AG04449 (cell line): ENCODE data around the gene ELOVL5.
A peak's percentile ranks its signal among the peaks of the same experiment; 100 is the strongest.
"Not testable (repeated sequence)": the region's sequence is repeated elsewhere in the genome, so short reads cannot be mapped to it uniquely, and the experiment has no call there.

Experiments used
- CTCF ChIA-PET: fragments of 350-600 bp; formaldehyde crosslinking; extraction: SDS; loops from one replicate; lab custom pipeline; 2021; ENCODE audit warnings: antibody characterized with exemption; lab: Yijun Ruan, JAX
- POLR2A ChIA-PET: fragments of 400-600, 350-600 bp; formaldehyde crosslinking; extraction: SDS; loops from one replicate; lab custom pipeline; 2020; ENCODE audit warnings: antibody characterized with exemption, inconsistent platforms; lab: Yijun Ruan, JAX
- DNase-seq: peaks from one replicate; pipeline ENCODE4 v3.0.0-alpha.2; 2010; ENCODE audit warnings: low read depth, low spot score
- H3K4me3 ChIP-seq: 2 replicates; pipeline ENCODE4 v1.5.1; 2011; ENCODE audit warnings: low read depth, mild to moderate bottlenecking, control low read depth, low read length
- TF ChIP-seq, protein P1 (sequence below): IDR thresholded peaks from one replicate; pipeline ENCODE4 v1.5.1; 2011; ENCODE audit warnings: mild to moderate bottlenecking, moderate library complexity, low read length, control low read depth, inconsistent platforms; ENCODE audit not compliant: insufficient read depth; ENCODE audit errors: missing control alignments

Gene ELOVL5, protein sequence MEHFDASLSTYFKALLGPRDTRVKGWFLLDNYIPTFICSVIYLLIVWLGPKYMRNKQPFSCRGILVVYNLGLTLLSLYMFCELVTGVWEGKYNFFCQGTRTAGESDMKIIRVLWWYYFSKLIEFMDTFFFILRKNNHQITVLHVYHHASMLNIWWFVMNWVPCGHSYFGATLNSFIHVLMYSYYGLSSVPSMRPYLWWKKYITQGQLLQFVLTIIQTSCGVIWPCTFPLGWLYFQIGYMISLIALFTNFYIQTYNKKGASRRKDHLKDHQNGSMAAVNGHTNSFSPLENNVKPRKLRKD

DNA sequence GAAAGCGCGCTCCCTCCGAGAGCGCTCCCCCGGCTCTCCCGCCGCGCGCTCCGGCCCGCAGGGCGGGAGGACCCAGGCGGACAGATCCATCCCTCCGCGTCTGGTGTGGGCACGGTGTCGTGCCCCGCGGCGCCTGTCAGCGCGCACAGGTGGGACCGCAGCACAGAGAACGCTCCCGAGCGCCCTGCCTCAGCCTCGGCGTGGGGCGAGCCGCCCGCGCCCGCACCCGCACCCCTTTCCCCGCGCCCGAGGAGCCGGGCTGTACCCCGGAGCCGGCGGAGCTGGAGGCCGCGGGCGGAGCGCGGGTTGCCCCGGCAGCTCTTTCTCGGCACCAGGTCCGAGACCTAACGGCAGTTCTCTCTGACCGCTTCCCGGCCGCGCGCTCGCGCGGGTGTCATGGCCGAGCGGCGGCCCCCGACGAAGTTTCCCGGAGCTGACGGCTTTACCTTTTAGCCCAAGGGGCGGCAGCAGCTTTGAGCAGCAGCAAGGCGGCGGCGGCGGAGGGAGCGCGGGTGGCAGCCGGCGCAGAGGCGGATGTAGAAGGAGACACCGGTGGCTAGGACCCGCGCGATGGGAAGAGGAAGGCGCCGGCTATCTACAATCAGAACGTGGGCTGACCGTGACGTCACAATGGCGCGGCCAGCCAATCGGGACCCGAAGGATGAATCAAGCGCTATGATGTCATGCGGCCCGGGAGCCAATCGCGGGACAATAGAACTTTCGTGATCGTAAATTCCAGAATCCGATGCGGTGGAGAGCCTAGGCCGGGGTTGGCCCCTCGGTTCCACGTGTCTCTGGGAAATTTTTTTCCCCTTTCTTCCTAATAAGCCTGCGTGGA is at the start of gene ELOVL5:
Gene ELOVL5, minus strand, starts transcription at position 580 of the 838 bp plus-strand sequence. CDS start 53,251 bp downstream, outside the sequence.
- peak within 1 kb of the TSS; percentile 76 for H3K4me3 ChIP-seq
- POLR2A ChIA-PET = interaction anchor here (1.2 to 2.1 kb wide), 2 partner anchors 11 to 176 kb away, joined by 4 to 7 read pairs; no protein-coding TSS in a partner anchor
- TF ChIP-seq, protein P1, sequence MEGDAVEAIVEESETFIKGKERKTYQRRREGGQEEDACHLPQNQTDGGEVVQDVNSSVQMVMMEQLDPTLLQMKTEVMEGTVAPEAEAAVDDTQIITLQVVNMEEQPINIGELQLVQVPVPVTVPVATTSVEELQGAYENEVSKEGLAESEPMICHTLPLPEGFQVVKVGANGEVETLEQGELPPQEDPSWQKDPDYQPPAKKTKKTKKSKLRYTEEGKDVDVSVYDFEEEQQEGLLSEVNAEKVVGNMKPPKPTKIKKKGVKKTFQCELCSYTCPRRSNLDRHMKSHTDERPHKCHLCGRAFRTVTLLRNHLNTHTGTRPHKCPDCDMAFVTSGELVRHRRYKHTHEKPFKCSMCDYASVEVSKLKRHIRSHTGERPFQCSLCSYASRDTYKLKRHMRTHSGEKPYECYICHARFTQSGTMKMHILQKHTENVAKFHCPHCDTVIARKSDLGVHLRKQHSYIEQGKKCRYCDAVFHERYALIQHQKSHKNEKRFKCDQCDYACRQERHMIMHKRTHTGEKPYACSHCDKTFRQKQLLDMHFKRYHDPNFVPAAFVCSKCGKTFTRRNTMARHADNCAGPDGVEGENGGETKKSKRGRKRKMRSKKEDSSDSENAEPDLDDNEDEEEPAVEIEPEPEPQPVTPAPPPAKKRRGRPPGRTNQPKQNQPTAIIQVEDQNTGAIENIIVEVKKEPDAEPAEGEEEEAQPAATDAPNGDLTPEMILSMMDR = no peak
- CTCF ChIA-PET = interaction anchor here (1.0 to 6.5 kb wide), 3 partner anchors 11 to 177 kb away, joined by 4 to 24 read pairs (median 7); no protein-coding TSS in a partner anchor
- DNase-seq = peak; percentile 93

DNA sequence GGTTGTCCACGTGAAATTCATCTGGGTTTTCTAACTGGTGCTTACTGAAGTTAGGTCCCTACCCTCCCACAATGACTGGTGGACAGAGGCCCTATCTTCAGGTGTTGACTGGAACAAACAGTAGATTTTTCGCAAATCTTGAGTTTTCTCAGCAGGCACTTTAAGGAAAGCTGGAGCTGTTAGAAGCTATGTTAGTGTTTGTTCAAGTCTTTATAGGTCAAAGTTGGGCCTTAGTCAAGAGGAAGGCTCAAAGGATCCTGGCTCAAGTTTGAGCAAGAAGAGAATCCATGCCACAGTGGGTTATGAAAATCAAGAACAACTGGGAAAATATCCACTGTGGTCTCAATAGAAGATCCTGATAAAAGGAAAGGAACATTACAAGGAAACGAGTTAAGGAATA is 48.5 kb upstream of the ELOVL5 start:
- POLR2A ChIA-PET = no interaction called here
- CTCF ChIA-PET = interaction anchor here (1.8 kb wide), 1 partner anchor 225 kb away, joined by 7 read pairs; no protein-coding TSS in a partner anchor
- DNase-seq = no peak
- H3K4me3 ChIP-seq = no peak overlapping the region
- TF ChIP-seq, protein P1 = no peak

DNA sequence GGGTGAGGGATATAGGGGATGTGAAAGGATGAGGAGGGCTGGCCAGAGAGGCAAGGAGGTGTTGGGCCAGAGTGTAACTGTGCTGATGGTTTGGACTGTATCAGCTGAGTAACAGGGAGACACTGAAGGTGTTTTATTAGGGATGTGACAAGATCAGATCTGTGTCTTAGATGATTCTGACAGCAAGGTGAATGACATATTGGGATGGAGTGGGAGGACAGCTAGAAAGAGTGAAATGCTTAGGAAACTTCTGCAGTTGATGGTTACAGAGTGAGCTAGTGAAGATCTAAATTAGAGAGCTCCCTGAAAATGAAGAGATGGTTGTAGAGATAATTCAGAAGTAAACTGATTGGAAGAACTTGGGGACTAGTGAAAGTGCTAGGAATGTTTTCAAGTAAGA is 47.2 kb upstream of the ELOVL5 start:
- TF ChIP-seq, protein P1 = no peak
- no peak overlapping the region for H3K4me3 ChIP-seq
- DNase-seq = no peak
- POLR2A ChIA-PET = no interaction called here
- CTCF ChIA-PET = interaction anchor here (1.1 to 1.8 kb wide), 2 partner anchors 88 to 223 kb away, joined by 3 to 7 read pairs; no protein-coding TSS in a partner anchor

DNA sequence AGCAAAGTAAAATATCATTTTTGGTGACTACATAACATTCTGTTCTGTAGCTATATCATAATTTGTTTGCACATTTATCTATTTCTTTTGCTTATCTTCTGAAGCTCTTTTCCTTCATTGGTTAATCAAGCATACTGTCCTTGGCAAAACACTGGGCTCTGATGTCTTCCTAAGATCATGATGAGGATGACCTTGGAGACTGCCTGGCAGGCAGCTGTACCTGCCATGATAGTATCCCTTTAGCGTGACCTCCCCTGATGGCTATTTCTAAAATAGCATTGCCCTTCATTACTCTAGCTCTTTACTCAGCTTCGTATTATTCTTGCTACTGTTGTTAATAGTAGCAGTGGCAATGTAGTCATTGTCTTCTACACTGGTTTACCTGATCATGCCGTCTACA is 46.0 kb upstream of the ELOVL5 start:
- CTCF ChIA-PET = interaction anchor here (0.7 to 0.9 kb wide), 2 partner anchors 16 to 243 kb away, joined by 3 read pairs; no protein-coding TSS in a partner anchor
- POLR2A ChIA-PET = no interaction called here
- no peak overlapping the region for H3K4me3 ChIP-seq
- DNase-seq = no peak
- TF ChIP-seq, protein P1 = no peak

DNA sequence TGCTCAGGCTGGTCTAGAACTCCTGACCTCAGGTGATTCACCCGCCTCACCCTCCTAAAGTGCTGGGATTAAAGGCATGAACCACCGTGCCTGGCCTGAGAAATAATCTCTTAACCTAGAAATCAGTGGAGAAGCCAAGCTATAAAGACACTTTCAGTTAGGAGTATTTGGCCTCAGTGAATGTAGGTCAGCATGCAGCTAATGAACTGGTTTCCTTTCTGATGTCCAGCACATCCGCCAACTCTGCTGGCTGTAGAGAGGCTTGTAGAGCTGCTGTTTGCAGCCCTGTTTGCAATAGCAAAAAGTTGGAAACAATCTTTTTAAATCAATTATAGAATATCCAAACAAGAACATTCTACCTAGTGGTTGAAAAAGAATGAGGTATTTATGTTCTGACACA is 42.4 kb upstream of the ELOVL5 start:
- TF ChIP-seq, protein P1 = no peak
- ChIA-PET CTCF (no interaction called here), POLR2A (no interaction called here)
- no peak for DNase-seq
- H3K4me3 ChIP-seq = no peak overlapping the region

DNA sequence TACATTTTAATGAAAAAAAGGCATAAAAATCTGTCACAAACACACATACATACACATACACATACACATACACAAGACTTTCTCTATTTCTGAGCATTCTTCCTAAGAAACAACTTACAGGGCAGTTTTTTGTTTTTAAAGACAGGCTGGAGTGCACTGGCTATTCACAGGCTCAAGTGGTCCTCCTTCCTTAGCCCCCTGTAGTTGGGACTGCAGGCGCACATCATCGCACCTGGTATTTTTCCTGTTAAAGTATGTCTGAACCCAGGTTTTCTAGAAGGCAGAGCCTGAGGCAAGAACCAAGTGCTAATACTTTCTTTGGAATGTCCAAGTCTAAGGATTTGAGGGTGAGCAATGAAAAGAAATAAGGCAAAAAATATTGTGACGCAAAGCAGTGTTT is 41.3 kb upstream of the ELOVL5 start:
- no peak for DNase-seq
- CTCF ChIA-PET = no interaction called here
- TF ChIP-seq, protein P1 = no peak
- POLR2A ChIA-PET = no interaction called here
- H3K4me3 ChIP-seq = no peak overlapping the region

DNA sequence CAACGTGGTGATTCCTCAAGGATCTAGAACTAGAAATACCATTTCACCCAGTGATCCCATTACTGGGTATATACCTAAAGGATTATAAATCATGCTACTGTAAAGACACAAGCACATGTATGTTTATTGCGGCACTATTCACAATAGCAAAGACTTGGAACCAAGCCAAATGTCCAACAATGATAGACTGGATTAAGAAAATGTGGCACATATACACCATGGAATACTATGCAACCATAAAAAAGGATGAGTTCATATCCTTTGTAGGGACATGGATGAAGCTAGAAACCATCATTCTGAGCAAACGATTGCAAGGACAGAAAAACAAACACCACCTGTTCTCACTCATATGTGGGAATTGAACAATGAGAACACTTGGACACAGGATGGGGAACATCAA is 39.9 kb upstream of the ELOVL5 start:
- POLR2A ChIA-PET, H3K4me3 ChIP-seq, CTCF ChIA-PET, DNase-seq: not testable (repeated sequence)
